Stimulated activated CD8-positive, alpha-beta memory T cell treated with anti-CD3 and anti-CD28 coated beads, Interleukin-4, amount 100 ng/mL, for 1 hour (primary cell): ENCODE data around the gene CACNB2.
"Not testable (repeated sequence)": the region's sequence is repeated elsewhere in the genome, so short reads cannot be mapped to it uniquely, and the experiment has no call there.

ENCODE experiments used
- DNase-seq, 2 donors: peaks; one replicate each; pipeline ENCODE4 v3.0.0-alpha.2; 2020; ENCODE audit warnings: low read depth in 2 of 2, low spot score in 1 of 2

Gene CACNB2

DNA sequence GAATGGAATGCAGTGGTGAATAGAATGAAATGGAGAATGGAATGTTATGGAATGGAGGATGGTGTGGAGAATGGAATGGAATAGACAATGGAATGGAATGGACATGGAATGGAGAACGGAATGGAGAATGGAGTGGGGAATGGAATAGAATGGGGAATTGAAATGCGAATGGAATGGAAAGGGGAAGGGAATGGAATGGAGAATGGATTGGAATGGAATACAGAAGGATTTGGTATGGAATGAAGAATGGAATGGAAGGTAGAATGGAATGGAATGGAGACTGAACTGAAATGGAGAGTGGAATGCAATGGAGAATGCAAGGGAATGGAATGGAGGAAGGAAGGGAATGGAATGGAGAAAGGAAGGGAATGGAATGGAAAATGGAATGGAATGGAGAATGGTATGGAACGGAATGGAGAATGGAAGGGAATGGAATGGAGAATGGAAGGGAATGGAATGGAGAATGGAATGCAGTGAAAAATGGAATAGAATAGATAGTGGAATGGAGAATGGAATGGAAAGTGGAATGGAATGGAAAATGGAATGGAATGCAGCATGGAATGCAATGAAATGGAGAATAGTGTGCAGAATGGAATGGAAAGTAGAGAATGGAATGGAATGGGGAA is 416.4 kb downstream of the CACNB2 start:
- DNase-seq, result no peak

DNA sequence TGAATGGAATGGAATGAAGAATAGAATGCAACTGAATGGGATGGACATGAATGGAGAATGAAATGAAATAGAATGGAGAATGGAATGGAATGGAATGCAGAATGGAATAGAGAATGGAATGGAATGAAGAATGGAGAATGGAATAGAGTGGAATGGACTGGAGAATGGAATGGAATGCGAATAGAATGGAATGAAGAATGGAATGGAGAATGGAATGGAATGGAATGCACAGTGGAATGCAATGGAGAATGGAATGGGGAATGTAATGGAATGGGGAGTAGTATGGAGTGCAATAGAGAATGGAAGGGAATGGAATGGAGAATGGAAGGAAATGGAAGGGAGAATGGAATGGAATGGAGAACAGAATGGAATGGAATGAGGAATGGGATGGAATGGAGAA is 417.7 kb downstream of the CACNB2 start:
- DNase-seq, result no peak

DNA sequence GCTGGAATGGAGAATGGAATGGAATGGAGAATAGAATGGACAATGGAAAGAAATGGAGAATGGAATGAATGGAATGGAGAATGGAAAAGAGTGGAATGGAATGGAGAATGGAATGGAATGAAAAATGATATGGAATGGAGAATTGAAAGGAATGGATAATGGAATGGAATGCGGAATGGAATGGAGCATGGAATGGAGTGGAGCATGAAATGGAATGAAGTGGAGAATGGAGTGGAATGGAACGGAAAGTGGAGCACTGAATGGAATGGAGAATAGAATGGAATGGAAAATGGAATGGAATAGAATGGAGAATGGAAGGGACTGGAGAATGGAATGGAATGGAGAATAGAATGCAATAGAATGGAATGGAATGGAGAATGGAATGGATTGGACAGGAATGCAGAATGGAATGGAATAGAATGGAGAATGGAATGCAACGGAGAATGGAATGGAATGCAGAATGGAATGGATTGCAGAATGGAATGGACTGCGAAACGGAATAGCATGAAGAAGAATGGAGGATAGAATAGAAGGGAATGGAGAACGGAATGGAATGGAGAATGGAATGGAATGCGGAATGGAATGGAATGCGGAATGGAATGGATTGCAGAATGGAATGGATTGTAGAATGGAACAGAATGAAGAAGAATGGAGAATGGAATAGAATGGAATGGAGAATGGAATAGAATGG is 421.8 kb downstream of the CACNB2 start:
- no peak for DNase-seq

DNA sequence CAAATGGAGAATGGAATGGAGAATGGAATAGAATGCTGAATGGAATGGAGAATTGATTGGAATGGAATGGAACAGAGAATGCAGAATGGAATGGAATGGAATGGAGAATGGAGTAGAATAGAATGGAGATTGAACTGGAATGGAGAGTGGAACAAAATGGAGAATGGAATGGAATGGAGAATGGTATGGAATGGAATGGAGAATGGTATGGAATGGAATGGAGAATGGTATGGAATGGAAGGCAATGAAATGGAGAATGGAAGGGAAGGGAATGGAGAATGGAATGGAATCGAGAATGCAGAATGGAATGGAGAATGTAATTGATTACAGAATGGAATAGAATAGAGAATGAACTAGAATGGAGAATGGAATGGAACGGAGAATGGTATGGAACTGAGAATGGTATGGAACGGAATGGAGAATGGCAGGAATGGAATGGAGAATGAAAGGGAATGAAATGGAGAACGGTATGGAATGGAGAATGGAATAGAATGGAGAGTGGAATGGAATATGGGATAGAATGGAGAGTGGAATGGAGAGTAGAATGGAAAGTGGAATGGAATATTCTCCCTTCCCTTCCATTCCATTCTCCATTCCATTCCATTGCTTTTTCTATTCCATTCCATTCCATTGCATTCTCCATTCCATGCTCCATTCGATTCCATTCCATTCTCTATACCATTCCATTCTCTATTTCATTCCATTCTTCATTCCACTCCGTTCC is 422.9 kb downstream of the CACNB2 start:
- no peak for DNase-seq

DNA sequence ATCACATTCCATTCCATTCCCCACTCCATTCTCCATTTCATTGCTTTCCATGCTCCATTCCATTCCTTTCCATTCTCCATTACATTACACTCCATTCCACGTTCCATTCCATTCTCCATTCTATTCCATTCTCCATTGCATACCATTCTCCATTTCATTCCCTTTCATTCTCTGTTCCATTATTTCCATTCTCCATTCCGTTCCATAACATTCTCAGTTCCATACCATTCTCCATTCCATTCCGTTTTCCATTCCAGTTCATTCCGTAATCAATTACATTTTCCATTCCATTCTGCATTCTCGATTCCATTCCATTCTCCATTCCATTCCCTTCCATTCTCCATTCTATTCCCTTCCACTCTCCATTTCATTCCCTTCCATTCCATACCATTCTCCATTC is 424.8 kb downstream of the CACNB2 start:
- DNase-seq, result no peak

DNA sequence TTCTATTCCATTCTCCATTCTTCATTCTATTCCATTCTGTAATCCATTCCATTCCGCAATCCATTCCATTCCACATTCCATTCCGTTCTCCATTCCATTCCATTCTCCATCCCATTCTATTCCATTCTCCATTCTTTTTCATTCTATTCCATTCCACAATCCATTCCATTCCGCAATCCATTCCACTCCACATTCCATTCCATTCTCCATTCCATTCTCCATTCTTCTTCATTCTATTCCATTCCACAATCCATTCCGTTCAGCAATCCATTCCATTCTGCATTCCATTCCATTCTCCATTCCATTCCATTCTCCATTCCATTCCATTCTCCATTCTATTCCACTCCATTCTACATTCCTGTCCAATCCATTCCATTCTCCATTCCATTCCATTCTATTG is 426.0 kb downstream of the CACNB2 start:
- DNase-seq, result no peak

DNA sequence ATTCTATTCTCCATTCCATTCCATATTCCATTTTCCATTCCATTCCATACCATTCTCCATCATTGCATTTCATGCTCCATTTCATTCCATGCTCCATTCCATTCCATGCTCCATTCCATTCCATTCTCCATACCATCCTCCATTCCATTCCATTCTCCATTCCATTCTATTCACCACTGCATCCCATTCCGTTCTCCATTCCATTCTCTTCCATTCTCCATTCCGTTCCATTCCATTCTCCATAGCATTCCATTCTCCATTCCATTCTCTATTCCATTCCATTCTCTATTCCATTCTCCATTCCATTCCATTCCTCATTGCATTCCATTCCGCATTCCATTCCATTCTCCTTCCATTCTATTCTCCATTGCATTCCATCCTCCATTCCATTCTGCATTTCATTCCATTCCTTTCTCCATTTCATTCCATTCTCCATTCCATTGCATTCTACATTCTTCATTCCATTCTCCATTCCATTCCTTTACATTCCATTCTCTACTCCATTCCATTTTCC is 427.2 kb downstream of the CACNB2 start:
- DNase-seq, result no peak

DNA sequence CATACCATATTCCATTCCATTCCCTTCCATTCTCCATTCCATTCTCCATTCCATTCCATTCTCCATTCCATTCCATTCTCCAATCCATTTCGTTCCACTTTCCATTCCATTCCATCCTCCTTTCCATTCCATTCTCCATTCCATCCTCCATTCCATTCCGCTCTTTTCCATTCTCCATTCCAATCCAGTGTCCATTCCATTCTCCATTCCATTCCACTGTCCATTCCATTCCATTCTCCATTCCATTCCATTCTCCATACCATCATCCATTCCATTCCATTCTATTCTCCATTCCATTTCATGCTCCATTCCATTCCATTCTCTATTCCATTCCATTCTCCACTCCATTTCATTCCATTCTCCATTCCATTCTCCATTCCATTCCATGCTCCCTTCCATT is 430.2 kb downstream of the CACNB2 start:
- not testable (repeated sequence) for DNase-seq

DNA sequence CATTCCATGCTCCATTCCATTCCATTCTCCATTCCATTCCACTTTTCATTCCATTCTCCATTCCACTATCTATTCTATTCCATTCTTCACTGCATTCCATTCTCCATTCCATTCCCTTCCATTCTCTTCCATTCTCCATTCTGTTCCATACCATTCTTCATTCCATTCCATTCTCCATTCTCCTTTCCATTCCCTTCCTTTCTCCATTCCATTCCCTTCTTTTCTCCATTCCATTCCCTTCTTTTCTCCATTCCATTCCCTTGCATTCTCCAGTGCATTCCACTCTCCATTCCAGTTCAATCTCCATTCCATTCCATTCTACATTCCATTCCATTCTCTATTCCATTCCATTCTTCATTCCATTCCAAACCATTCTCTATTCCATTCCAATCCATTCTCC is 430.9 kb downstream of the CACNB2 start:
- DNase-seq, result no peak

DNA sequence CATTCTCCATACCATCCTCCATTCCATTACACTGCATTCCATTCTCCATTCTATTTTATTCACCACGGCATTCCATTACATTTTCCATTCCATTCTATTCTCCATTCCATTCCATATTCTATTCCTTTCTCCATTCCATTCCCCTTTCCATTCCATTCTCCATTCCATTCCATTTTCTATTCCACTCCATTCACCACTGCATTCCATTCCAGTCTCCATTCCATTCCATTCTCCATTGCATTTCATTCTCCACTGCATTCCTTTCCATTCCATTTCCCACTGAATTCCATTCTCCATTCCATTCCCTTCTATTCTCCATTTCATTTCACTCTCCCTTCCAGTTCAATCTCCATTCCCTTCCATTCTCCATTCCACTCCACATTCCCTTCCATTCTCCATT is 431.6 kb downstream of the CACNB2 start:
- no peak for DNase-seq

DNA sequence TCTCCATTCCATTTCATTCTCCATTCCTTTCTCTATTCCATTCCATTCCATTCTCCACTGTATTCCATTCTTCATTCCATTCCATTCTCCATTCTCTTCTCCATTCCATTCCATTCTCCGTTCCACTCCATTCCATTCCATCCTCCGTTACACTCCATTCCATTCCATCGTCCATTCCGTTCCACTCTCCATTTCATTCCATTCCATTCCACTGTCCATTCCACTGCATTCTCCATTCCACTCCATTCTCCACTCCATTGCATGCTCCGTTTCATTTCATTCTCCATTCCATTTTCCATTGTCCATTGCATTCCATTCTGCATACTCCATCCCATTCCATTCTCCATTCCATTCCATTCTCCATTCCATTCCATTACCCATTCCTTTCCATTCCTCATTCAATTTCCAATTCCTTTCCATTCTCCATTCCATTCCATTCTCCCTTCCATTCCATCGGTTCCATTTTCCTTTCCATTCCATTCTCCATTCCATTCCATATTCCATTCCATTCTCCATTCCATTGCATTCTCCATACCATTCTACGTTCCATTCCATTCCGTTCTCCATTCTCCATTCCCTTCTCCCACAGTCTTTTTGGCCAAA is 432.8 kb downstream of the CACNB2 start:
- DNase-seq, result no peak

DNA sequence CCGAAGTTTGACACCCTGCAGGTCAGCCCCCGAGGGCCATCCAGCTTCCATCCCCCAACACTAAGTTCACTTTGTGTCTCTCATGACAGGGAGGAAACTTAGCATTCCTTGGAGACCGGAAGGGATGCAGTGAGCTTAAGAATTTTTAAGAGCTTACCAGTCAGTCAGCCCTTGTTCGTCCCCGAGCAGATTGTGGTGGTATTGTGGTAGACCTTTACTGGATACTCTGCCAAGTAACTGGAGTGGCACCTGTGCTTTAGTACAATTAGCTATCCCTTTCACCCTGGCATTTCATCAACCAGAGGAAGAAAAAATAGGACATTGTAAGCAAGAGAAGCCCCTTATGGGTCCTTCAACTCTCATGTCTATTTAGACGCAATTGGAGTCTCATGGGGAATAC is 436.4 kb downstream of the CACNB2 start:
- no peak for DNase-seq

DNA sequence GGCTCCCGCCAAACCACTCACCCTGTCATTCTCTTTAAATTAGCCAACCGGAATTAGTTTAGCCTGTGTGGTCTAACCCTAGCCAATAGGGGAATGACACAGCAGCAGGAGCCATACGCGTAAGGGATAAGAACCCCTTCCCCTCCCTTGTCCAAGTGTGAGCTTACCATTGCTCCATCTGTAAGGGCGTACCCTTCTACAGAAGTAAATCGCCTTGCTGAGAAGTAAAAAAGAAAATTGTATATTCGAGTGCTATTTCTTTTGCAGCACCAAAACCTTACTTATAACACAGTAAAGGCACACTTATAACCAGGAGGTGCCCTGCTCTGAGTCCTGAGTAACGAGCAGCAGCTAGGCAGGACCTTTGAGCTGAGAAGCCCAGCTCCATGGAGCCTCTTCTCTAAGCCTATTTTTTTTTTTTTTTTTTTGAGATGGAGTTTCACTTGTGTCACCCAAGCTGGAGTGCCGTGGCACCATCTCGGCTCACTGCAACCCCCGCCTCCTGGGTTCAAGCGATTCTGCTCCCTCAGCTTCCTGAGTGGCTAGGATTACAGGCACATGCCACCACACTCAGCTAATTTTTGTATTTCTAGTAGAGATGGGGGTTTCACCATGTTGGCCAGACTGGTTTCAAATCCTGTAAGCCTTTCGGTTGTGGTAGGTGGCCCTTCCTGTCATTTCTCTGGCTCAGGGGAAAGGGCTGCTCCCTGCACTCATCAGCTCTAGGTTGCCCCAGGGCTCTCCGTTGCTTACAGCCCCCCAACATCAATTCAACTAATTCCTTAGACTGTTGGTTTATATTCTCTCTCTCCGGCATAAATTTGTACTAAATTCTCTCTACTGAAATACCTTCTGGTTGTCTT is 437.8 kb downstream of the CACNB2 start:
- DNase-seq, result no peak

DNA sequence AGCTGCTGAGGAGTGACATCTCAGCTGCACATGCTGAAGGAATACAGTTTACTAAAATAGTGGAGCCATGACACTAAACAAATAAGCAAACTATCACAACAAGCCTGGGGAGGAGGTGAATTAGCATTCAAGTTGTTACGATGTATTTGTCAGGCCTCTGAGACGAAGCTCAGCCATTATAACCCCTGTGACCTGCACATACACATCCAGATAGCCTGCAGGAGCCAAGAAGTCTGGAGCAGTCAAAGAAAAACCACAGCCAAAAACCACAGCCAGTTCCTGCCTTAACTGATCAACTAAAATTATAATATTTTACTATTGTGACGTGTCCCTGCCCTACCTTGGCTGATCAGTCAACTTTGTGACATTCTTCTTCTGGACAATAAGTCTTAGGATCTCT is 442.6 kb downstream of the CACNB2 start:
- DNase-seq, result no peak

DNA sequence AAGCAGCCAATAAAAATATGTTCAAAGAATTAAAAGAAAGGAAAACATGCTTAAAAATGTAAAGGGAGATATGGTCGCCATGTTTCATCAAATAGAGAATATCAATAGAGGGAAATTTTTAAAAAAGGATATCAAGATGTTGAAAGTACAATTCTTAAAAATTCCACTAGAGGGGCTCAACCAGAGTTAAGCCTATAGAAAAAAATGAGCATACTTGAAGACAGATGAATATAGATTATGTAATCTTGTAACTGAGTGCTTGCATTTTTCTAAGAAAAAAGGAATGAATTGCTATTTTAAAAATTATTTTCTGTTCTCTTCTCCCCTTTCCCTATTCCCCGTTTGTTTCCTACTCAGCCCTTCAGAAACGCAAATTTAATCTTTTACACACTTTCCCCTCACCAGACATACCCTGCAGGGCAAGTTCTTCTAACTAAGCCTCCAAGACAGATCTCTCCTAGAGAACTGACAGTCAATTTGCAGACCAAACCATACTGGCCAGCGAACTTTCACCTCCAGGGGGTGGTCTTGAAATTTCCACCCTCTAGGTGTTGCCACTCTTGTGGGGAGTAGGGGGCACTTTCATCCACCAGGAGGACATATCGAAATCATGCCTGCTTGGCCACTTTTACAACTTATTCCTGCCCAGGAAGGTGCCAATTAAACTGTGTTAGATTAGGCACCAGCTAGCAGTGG is 443.5 kb downstream of the CACNB2 start:
- no peak for DNase-seq

DNA sequence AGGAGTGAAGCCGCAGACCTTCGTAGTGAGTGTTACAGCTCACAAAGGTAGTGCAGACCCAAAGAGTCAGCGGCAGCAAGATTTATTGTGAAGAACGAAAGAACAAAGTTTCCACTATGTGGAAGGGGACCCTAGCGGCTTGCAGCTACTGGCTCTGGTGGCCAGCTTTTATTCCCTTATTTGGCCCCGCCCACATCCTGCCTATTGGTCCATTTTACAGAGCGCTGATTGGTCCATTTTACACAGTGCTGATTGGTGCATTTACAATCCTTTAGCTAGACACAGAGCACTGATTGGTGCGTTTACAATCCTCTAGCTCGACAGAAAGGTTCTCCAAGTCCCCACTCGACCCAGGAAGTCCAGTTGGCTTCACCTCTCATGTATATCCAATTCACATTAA is 446.4 kb downstream of the CACNB2 start:
- DNase-seq, result not testable (repeated sequence)

DNA sequence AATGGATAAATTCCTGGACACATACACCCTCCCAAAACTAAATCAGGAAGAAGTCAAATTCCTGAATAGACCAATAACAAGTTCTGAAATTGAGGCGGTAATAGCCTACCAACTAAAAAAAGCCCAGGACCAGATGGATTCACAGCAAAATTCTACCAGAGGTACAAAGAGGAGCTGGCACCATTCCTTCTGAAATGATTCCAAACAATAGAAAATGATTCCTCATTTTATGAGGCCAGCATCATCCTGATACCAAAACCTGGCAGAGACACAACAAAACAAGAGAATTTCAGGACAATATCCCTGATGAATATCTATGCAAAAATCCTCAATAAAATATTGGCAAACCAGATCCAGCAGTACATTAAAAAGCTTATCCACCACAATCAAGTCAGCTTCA is 450.9 kb downstream of the CACNB2 start:
- not testable (repeated sequence) for DNase-seq
